ENCODE data around the gene SLC25A34. TPM values are rescaled to one million over a fixed set of nuclear protein-coding genes. Genes with fewer than 3 reads are reported as not detected.

The SLC25A34 gene
- total and polyA plus RNA-seq, 2 of the 13 experiments (the other 11 are each of a cell fraction or from before 2014, with no cell fraction given), result 0.13 to 0.18 TPM

GRCh38 chr1:15700508-15700907 is 35.5 kb upstream of the SLC25A34 start (continued):
- TF ChIP-seq ZNF589 (CRISPR knock-in tag; conservative IDR thresholded peaks at IDR 0.05) (no peak), ZBTB10 (CRISPR knock-in tag; IDR thresholded peaks at IDR 0.05; ENCODE audit: borderline replicate concordance) (no peak), SNRNP70 (IDR thresholded peaks at IDR 0.05; ENCODE audit: low read depth, low read length) (no peak), ZBTB1 (CRISPR knock-in tag; IDR thresholded peaks at IDR 0.05; ENCODE audit: borderline replicate concordance) (no peak)

- BruUV-seq (replicated peaks), result no TSS peak
- H3K36me3 ChIP-seq (replicated peaks in 1 of 2; ENCODE audit: control insufficient read depth in 1 of 2, insufficient read depth in 2 of 2, low read length in 2 of 2), result peaks cover 5 to 18% of the 10 kb centered on the region in 2 experiments; a peak in 4 of 5 replicates
- no peak for TF ChIP-seq SP1 (IDR thresholded peaks at IDR 0.05)
- TF ChIP-seq SP1 (CRISPR knock-in tag; IDR thresholded peaks at IDR 0.05), result no peak
- TF ChIP-seq MEF2D (CRISPR knock-in tag; IDR thresholded peaks at IDR 0.05), result no peak
- TF ChIP-seq MAZ (IDR thresholded peaks at IDR 0.05; ENCODE audit: borderline replicate concordance, low read depth, low read length), result no peak
- TF ChIP-seq MAZ (CRISPR knock-in tag; IDR thresholded peaks at IDR 0.05; ENCODE audit: low read depth), result no peak
- TF ChIP-seq ZSCAN29 (CRISPR knock-in tag; conservative IDR thresholded peaks at IDR 0.05), result no peak
- TF ChIP-seq ZNF441 (CRISPR knock-in tag; IDR thresholded peaks at IDR 0.05; ENCODE audit: borderline replicate concordance), result no peak
- TF ChIP-seq NAIF1 (CRISPR knock-in tag; IDR thresholded peaks at IDR 0.05; ENCODE audit: borderline replicate concordance), result no peak
- TF ChIP-seq ZNF292 (CRISPR knock-in tag; IDR thresholded peaks at IDR 0.05; ENCODE audit: borderline replicate concordance, low read depth), result no peak
- no peak for TF ChIP-seq FOXK1 (CRISPR knock-in tag; IDR thresholded peaks at IDR 0.05; ENCODE audit: borderline replicate concordance, low read depth)
- no peak for TF ChIP-seq HMGA1 (CRISPR knock-in tag; conservative IDR thresholded peaks at IDR 0.05)
- TF ChIP-seq POGK (CRISPR knock-in tag; conservative IDR thresholded peaks at IDR 0.05), result no peak
- TF ChIP-seq TARDBP (CRISPR knock-in tag; IDR thresholded peaks at IDR 0.05), result no peak
- no peak for TF ChIP-seq RFX1 (IDR thresholded peaks at IDR 0.05)
- no peak for TF ChIP-seq CEBPG (CRISPR knock-in tag; IDR thresholded peaks at IDR 0.05)
- no peak for TF ChIP-seq ZNF7 (CRISPR knock-in tag; IDR thresholded peaks at IDR 0.05)
- TF ChIP-seq SOX6 (IDR thresholded peaks at IDR 0.05), result no peak
- TF ChIP-seq SOX6 (CRISPR knock-in tag; IDR thresholded peaks at IDR 0.05), result no peak
These were observed 34.3 kb upstream of the SLC25A34 start for GRCh38 chr1:15701784-15702183.

More at GRCh38 chr1:15701784-15702183, 34.3 kb upstream of the SLC25A34 start:
- H4K20me1 ChIP-seq (ENCODE audit: insufficient read depth, low read length), result no peaks in the 10 kb centered on the region
- ChIA-PET POLR2A (no interaction called here), CTCF (ENCODE audit: low intra/inter-chr PET ratio, low total read pairs) (no interaction called here)
- in situ Hi-C loops (cut with HindIII; ENCODE audit: extremely low pct_ligation_motif_present, low pct_unique_long_range_greater_than_20kb), result no loop called here
- H3K4me1 ChIP-seq (ENCODE audit: insufficient read depth, low read length), result no peaks in the 10 kb centered on the region
- H3K27ac ChIP-seq (ENCODE audit: extremely low read length, insufficient read depth, low read length), result no peak overlapping the region
- no peak overlapping the region for H3K4me3 ChIP-seq (replicated peaks in 1 of 3; ENCODE audit: insufficient read depth in 1 of 3, low read depth in 2 of 3, low read length in 3 of 3)
- H3K27me3 ChIP-seq (ENCODE audit: control insufficient read depth in 1 of 2, insufficient read depth in 2 of 2, low read length in 2 of 2), result no peaks in the 10 kb centered on the region
- no peak overlapping the region for H3K9ac ChIP-seq (ENCODE audit: insufficient read depth, low read depth, low read length)
- H3K79me2 ChIP-seq (ENCODE audit: insufficient read depth, low read length), result no peaks in the 10 kb centered on the region
- H2AFZ ChIP-seq (ENCODE audit: low read length), result no peak overlapping the region
- intact Hi-C loops (cut with micrococcal nuclease; ENCODE audit: unreplicated experiment), result no loop called here
- FAIRE-seq (no peak), ATAC-seq (no peak), DNase-seq (ENCODE audit: low spot score) (no peak)
- H3K9me3 ChIP-seq (ENCODE audit: low read length), result no peaks in the 10 kb centered on the region
- WGBS (ENCODE audit: low lambda C conversion rate), result 93% methylated on average over 4 of the region's 8 CpGs
- no peak overlapping the region for H3K4me2 ChIP-seq (ENCODE audit: low read depth, low read length)
